Measurements from ENCODE around the gene FAM131A.

DNA sequence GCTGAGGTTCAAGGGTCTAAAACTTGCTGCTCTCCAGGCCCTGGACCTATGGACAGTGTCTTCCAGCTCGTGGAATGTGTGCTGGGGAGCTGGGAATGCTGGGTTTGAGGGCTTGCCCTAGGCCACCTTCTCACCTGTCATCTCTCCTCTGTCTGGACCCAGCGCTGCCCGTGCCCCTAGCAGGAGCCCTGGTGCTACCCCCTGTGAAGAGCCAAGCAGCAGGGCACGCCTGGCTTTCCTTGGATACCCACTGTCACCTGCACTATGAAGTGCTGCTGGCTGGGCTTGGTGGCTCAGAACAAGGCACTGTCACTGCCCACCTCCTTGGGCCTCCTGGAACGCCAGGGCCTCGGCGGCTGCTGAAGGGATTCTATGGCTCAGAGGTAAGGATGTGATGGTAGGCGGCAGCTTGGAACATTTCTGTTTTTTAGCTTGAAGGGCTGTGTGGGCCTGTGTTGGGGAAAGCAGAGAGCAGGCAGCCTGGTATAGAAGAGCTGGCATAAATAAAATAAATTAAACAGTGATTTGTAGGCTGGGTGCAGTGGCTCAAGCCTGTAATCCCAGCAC lies 47.5 kb downstream of the FAM131A start:
- TF ChIP-seq, protein P1, sequence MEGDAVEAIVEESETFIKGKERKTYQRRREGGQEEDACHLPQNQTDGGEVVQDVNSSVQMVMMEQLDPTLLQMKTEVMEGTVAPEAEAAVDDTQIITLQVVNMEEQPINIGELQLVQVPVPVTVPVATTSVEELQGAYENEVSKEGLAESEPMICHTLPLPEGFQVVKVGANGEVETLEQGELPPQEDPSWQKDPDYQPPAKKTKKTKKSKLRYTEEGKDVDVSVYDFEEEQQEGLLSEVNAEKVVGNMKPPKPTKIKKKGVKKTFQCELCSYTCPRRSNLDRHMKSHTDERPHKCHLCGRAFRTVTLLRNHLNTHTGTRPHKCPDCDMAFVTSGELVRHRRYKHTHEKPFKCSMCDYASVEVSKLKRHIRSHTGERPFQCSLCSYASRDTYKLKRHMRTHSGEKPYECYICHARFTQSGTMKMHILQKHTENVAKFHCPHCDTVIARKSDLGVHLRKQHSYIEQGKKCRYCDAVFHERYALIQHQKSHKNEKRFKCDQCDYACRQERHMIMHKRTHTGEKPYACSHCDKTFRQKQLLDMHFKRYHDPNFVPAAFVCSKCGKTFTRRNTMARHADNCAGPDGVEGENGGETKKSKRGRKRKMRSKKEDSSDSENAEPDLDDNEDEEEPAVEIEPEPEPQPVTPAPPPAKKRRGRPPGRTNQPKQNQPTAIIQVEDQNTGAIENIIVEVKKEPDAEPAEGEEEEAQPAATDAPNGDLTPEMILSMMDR (IDR thresholded peaks at IDR 0.05), result no peak
- no peak for TF ChIP-seq POLR2AphosphoS5 (IDR thresholded peaks at IDR 0.05)
- no peak for TF ChIP-seq POLR2A (IDR thresholded peaks at IDR 0.05)
- TF ChIP-seq EP300 (IDR thresholded peaks at IDR 0.05), result no peak
